Esophagus muscularis mucosa (tissue), 4 donors: ENCODE measurements around the gene CC2D1A. TPM values are rescaled to one million over a fixed set of nuclear protein-coding genes. Genes with fewer than 3 reads are reported as not detected.

Experiments
- DNase-seq: peaks from one replicate; pipeline ENCODE4 v3.0.0-alpha.2; 2017; ENCODE audit errors: extremely low spot score
- H3K27ac ChIP-seq, 4 donors: fragments of 200-600 bp; sonication (generic); replicated peaks in 1 of 4; 1 replicate in 3 of 4; 2 replicates in 1 of 4; pipeline ENCODE4 v1.5.1; 2016 to 2019; ENCODE audit warnings: mild to moderate bottlenecking in 1 of 4
- H3K27me3 ChIP-seq, 4 donors: fragments of 200-600 bp; sonication (generic); one replicate each; pipeline versions ENCODE4 v1.5.1 to v1.6.0; 2016 to 2019
- H3K36me3 ChIP-seq, 4 donors: fragments of 200-600 bp; sonication (generic); one replicate each; pipeline ENCODE4 v1.5.1; 2016 to 2019
- H3K4me1 ChIP-seq, 4 donors: fragments of 200-600 bp; sonication (generic); one replicate each; pipeline ENCODE4 v1.5.1; 2016 to 2019
- H3K4me3 ChIP-seq, 4 donors: fragments of 200-600 bp; sonication (generic); 1 replicate in 2 of 4; 2 replicates in 2 of 4; pipeline ENCODE4 v1.5.1; 2016 to 2019; ENCODE audit warnings: mild to moderate bottlenecking in 4 of 4, moderate library complexity in 1 of 4
- H3K9me3 ChIP-seq, 4 donors: fragments of 200-600 bp; sonication (generic); 1 replicate in 3 of 4; 2 replicates in 1 of 4; pipeline ENCODE4 v1.5.1; 2016 to 2019
- CTCF ChIP-seq, 3 experiments: fragments of 200-600 bp in 2 of 3; fragments of 450-650 bp in 1 of 3; sonication (generic) in 2 of 3; IDR thresholded peaks; one replicate each; pipeline ENCODE4 v1.5.1; 2017 to 2019; ENCODE audit warnings: antibody characterized with exemption in 3 of 3, mild to moderate bottlenecking in 2 of 3, moderate library complexity in 1 of 3
- EP300 ChIP-seq: sonication (generic); formaldehyde crosslinking; IDR thresholded peaks from one replicate; pipeline ENCODE4 v1.6.1; 2017; ENCODE audit warnings: antibody characterized with exemption
- POLR2A ChIP-seq: fragments of 450-650 bp; IDR thresholded peaks from one replicate; pipeline ENCODE4 v1.6.1; 2017; ENCODE audit warnings: antibody characterized with exemption, moderate library complexity, mild to moderate bottlenecking, low read depth
- POLR2AphosphoS5 ChIP-seq, 2 donors: sonication (generic); formaldehyde crosslinking; IDR thresholded peaks; one replicate each; pipeline ENCODE4 v1.6.1; 2017; ENCODE audit warnings: antibody characterized with exemption in 2 of 2
- WGBS: methylation state at CpG from one replicate; pipeline ENCODE4 v1.1.5; 2018; 5-methylcytosine and 5-hydroxymethylcytosine counted together
- intact Hi-C: fragments of 100-400 bp; cut with DNase I; formaldehyde crosslinking; loops from one replicate; pipeline ENCODE4 v1.15.1; 2023
- total RNA-seq, 4 donors: library from RNA; depleted of rRNA; stranded (reverse); fragments of >200 nt; gene quantifications; one replicate each; pipeline versions ENCODE4 v1.1.0 to v1.2.1, GENCODE V29; 2016

CC2D1A gene
- total RNA-seq, 4 donors from 2014 or later = 22.9 to 42.8 (median 33.6) TPM

GRCh38 chr19:13961826-13962698 is 56.1 kb downstream of the CC2D1A start:
- peaks cover 0 to 20% (median 18%) of the 10 kb centered on the region in 4 donors for H3K4me1 ChIP-seq
- H3K36me3 ChIP-seq = peaks cover 13 to 97% (median 88%) of the 10 kb centered on the region in 4 donors
- H3K9me3 ChIP-seq = no peaks in the 10 kb centered on the region
- peak overlapping the region in 3 of 4 donors; percentile 28 to 54 (median 40) for H3K27ac ChIP-seq
- 82% methylated on average over 32 of the region's 55 CpGs for WGBS
- peak overlapping the region; percentile 40 to 54 (median 44) for H3K4me3 ChIP-seq
- no peak for TF ChIP-seq POLR2A
- intact Hi-C loops = no loop called here
- H3K27me3 ChIP-seq = no peaks in the 10 kb centered on the region
- DNase-seq = no peak

GRCh38 chr19:13962699-13963602 is 57.0 kb downstream of the CC2D1A start:
- Histone ChIP-seq H3K27me3 (no peaks in the 10 kb centered on the region), H3K27ac (peak overlapping the region in 3 of 4 donors; percentile 28 to 54 (median 40)), H3K4me3 (peak overlapping the region; percentile 40 to 54 (median 44)), H3K4me1 (peaks cover 0 to 20% (median 18%) of the 10 kb centered on the region in 4 donors), H3K36me3 (peaks cover 19 to 100% (median 88%) of the 10 kb centered on the region in 4 donors), H3K9me3 (no peaks in the 10 kb centered on the region)
- TF ChIP-seq EP300 (no peak), CTCF (IDR thresholded peaks at IDR 0.05) (no peak), POLR2AphosphoS5 (IDR thresholded peaks at IDR 0.05) (peak in 1 of 2 donors; percentile 18), POLR2A (no peak)
- no peak for DNase-seq
- 64% methylated on average over 59 of the region's 89 CpGs for WGBS
- intact Hi-C loops = no loop called here

- H3K4me3 ChIP-seq = peak overlapping the region in 2 of 4 donors; percentile 40 to 46
- TF ChIP-seq CTCF (IDR thresholded peaks at IDR 0.05) (no peak), POLR2A (no peak), EP300 (no peak), POLR2AphosphoS5 (IDR thresholded peaks at IDR 0.05) (no peak)
- no peak for DNase-seq
- 92% methylated on average over 22 of the region's 48 CpGs for WGBS
- no peaks in the 10 kb centered on the region for H3K27me3 ChIP-seq
- H3K27ac ChIP-seq = no peak overlapping the region
- peaks cover 24 to 100% (median 89%) of the 10 kb centered on the region in 4 donors for H3K36me3 ChIP-seq
- H3K9me3 ChIP-seq = no peaks in the 10 kb centered on the region
- H3K4me1 ChIP-seq = peaks cover 0 to 20% (median 18%) of the 10 kb centered on the region in 4 donors
- intact Hi-C loops = no loop called here
These were observed 57.7 kb downstream of the CC2D1A start for GRCh38 chr19:13963603-13964105.

GRCh38 chr19:13964776-13965175 is 58.8 kb downstream of the CC2D1A start:
- DNase-seq = no peak
- intact Hi-C loops = no loop called here

More at GRCh38 chr19:13964776-13965175, 58.8 kb downstream of the CC2D1A start:
- Histone ChIP-seq H3K4me1 (peaks cover 0 to 20% (median 18%) of the 10 kb centered on the region in 4 donors), H3K27me3 (no peaks in the 10 kb centered on the region), H3K27ac (no peak overlapping the region), H3K36me3 (peaks cover 36 to 100% (median 89%) of the 10 kb centered on the region in 4 donors), H3K9me3 (no peaks in the 10 kb centered on the region), H3K4me3 (no peak overlapping the region)
- no peak for TF ChIP-seq CTCF (IDR thresholded peaks at IDR 0.05)
- no peak for TF ChIP-seq POLR2AphosphoS5 (IDR thresholded peaks at IDR 0.05)
- TF ChIP-seq EP300 = no peak
- TF ChIP-seq POLR2A = no peak
- WGBS = 91% methylated on average over 5 of the region's 5 CpGs
